Psoas muscle (tissue), 8 donors: Measurements from ENCODE around the gene CACNG6. TPM values are rescaled to one million over a fixed set of nuclear protein-coding genes. Genes with fewer than 3 reads are reported as not detected.

ENCODE experiments used
- ATAC-seq, 4 donors: fragments of 200-7000 bp; cut with Tn5 transposase; one replicate each; pipeline ENCODE4 v1.9.1; 2020; ENCODE audit warnings: moderate library complexity in 3 of 4, mild to moderate bottlenecking in 2 of 4
- DNase-seq, 2 donors: peaks; one replicate each; pipeline ENCODE4 v3.0.0-alpha.2; 2020
- H3K27ac ChIP-seq: fragments of 200-600 bp; one replicate; pipeline ENCODE4 v1.8.0; 2022
- H3K27me3 ChIP-seq, 3 donors: fragments of 200-600 bp in 1 of 3; one replicate each; pipeline versions ENCODE4 v1.6.1 to v1.8.0; 2013 to 2022; ENCODE audit warnings: low read length in 2 of 3, mild to moderate bottlenecking in 2 of 3, moderate library complexity in 1 of 3; ENCODE audit not compliant: insufficient read depth in 3 of 3
- H3K36me3 ChIP-seq, 2 donors: fragments of 200-600 bp in 1 of 2; one replicate each; pipeline versions ENCODE4 v1.6.1 to v1.8.0; 2013 to 2022; ENCODE audit warnings: low read depth in 1 of 2, mild to moderate bottlenecking in 1 of 2, moderate library complexity in 1 of 2; ENCODE audit not compliant: insufficient read depth in 1 of 2
- H3K4me1 ChIP-seq: fragments of 200-600 bp; one replicate; pipeline ENCODE4 v1.8.0; 2022
- H3K4me3 ChIP-seq: fragments of 200-600 bp; one replicate; pipeline ENCODE4 v1.8.0; 2022; ENCODE audit warnings: mild to moderate bottlenecking
- H3K9me3 ChIP-seq: fragments of 200-600 bp; one replicate; pipeline ENCODE4 v1.8.0; 2022
- CTCF ChIP-seq: fragments of 200-600 bp; IDR thresholded peaks from one replicate; pipeline ENCODE4 v1.8.0; 2022; ENCODE audit warnings: antibody characterized with exemption
- WGBS, 3 donors: extraction: QIAGEN DNeasy Blood & Tissue Kit; methylation state at CpG; one replicate each; pipeline versions ENCODE4 v1.1.6 to v1.1.7; 2013; 5-methylcytosine and 5-hydroxymethylcytosine counted together
- intact Hi-C, 2 donors: fragments of 100-400 bp; cut with DNase I; formaldehyde crosslinking; loops; one replicate each; pipeline versions ENCODE4 v1.11.0 to v1.14.2; 2022
- polyA plus RNA-seq, 3 donors: library from polyadenylated mRNA; stranded (reverse); fragments of 200-250 nt; gene quantifications; one replicate each; pipeline ENCODE4 v1.2.3, GENCODE V29; 2013
- total RNA-seq, 4 donors: library from RNA; stranded (reverse); fragmentation: NEBNext Ultra II Directional in 2 of 4; extraction: Animal tissue kit (Norgen Biotek cat#: 25700) in 2 of 4; gene quantifications; one replicate each; pipeline versions ENCODE4 v1.2.1 to v1.2.4, GENCODE V29; 2021 to 2023
- donor health status: healthy with polysubstance abuse.
- donor health status: DM: no; HTN: no; CAD: no; lungs with moderate emphysema.
- donor health status: Bipolar disorder and iron deficiency.
- donor health status: healthy.
- donor health status: DM: yes; HTN: yes; CAD: no.
- donor health status: DM: no; HTN: no; CAD: no.
- donor health status: DM: no; HTN: no; CAD: no.
- donor health status: DM: yes; HTN: yes; CAD: no.

The CACNG6 gene
- total and polyA plus RNA-seq, 7 donors, result 2.1 to 33.1 (median 20.4) TPM

DNA sequence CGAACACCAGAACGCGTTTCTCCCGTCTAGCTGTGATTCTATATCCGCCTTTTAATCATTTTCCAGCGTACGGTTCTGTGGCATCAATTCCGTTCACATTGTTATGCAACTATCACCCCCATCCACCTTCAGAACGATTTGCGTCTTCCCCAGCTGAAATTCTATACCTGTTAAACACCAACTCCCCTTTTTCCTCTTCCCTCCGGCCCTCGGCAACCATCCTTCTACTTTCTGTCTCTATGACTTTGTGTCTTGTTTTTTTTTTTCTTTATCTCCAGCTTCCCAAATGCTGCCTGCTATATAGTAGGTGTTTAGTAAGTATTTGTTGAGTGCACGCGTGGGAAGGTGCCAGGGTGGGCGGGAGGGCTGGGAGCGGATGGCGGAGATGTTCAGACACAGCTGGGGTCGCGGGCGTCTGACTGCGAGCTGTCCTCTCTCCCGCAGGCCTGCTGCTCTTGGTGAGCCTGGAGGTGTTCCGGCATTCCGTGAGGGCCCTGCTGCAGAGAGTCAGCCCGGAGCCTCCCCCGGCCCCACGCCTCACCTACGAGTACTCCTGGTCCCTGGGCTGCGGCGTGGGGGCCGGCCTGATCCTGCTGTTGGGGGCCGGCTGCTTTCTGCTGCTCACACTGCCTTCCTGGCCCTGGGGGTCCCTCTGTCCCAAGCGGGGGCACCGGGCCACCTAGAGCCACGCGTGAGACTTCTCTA is 20.2 kb downstream of the CACNG6 start:
- no peak overlapping the region for H3K4me3 ChIP-seq

DNA sequence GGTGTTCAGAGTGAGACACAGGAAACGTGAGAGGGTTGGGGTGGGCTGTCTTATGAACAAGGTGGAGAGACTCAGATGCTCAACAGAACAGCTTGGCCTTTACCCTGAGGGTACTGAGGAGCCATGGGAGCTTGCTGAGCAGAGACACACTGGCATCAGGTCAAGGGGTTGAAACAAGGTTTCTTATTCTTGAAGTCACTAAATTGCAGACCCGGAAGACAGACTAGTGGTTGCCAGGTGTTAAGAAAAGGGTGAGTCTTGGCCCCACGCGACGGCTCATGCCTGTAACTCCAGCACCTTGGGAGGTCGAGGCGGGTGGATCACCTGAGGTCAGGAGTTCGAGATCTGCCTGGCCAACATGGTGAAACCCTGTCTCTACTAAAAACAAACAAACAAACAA is 22.4 kb downstream of the CACNG6 start:
- Histone ChIP-seq H3K36me3 (no peaks in the 10 kb centered on the region), H3K27ac (no peak overlapping the region), H3K9me3 (no peaks in the 10 kb centered on the region), H3K4me3 (no peak overlapping the region), H3K27me3 (no peaks in the 10 kb centered on the region), H3K4me1 (no peaks in the 10 kb centered on the region)
- ATAC-seq (no peak), DNase-seq (no peak)
- intact Hi-C loops, result no loop called here
- WGBS, 3 donors, result 66 to 75% (median 73%) methylated on average over 8 of the region's 8 CpGs
- TF ChIP-seq CTCF, result no peak

More for the DNA sequence above, 20.2 kb downstream of the CACNG6 start:
- Histone ChIP-seq H3K27me3 (no peaks in the 10 kb centered on the region), H3K27ac (no peak overlapping the region), H3K4me1 (no peaks in the 10 kb centered on the region), H3K36me3 (no peaks in the 10 kb centered on the region), H3K9me3 (no peaks in the 10 kb centered on the region)
- no peak for TF ChIP-seq CTCF
- intact Hi-C loops, result no loop called here
- no peak for ATAC-seq
- no peak for DNase-seq
- 51 to 56% (median 54%) methylated on average over 28 to 36 of the region's 36 CpGs for WGBS, 3 donors

GRCh38 chr19:54014920-54015560 is 23.6 kb downstream of the CACNG6 start:
- intact Hi-C loops, result no loop called here
- TF ChIP-seq CTCF, result no peak
- no peaks in the 10 kb centered on the region for H3K4me1 ChIP-seq
- DNase-seq (no peak), ATAC-seq (no peak)
- no peak overlapping the region for H3K27ac ChIP-seq
- no peaks in the 10 kb centered on the region for H3K36me3 ChIP-seq
- no peak overlapping the region for H3K4me3 ChIP-seq
- no peaks in the 10 kb centered on the region for H3K9me3 ChIP-seq
- H3K27me3 ChIP-seq, result no peaks in the 10 kb centered on the region
- 34 to 42% (median 37%) methylated on average over 19 of the region's 19 CpGs for WGBS, 3 donors

DNA sequence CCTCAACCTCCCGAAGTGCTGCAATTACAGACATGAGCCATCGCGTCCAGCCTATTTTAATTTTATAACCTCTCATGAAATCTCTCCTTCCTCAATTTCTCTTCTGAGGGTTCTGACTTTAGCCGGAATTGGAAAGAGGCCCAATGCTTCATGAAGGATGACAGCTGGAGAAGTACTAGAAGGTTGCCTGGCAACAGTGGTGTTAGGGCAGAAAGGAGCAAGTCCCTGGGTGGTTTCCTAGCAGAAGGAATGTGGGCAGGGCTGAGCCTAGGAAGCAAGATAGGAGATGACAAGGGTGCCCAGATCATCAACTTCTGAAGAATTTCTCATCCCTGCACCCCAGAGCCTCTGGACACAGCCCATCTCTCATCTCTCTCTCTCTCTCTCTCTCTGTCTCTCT is 25.8 kb downstream of the CACNG6 start:
- no peak for TF ChIP-seq CTCF

More for the DNA sequence above, 25.8 kb downstream of the CACNG6 start:
- Histone ChIP-seq H3K27ac (no peak overlapping the region), H3K36me3 (no peaks in the 10 kb centered on the region), H3K27me3 (no peaks in the 10 kb centered on the region), H3K4me3 (no peak overlapping the region), H3K4me1 (no peaks in the 10 kb centered on the region), H3K9me3 (no peaks in the 10 kb centered on the region)
- ATAC-seq (no peak), DNase-seq (no peak)
- intact Hi-C loops, result no loop called here
- WGBS, 3 donors, result 63 to 65% (median 65%) methylated on average over 4 of the region's 4 CpGs
